ENCODE data around the gene SLC52A1.
A peak's percentile ranks its signal among the peaks of the same experiment; 100 is the strongest.
"Not testable (repeated sequence)": the region's sequence is repeated elsewhere in the genome, so short reads cannot be mapped to it uniquely, and the experiment has no call there.

Gene SLC52A1

GRCh38 chr17:5031365-5032082, 3.7 kb downstream of the SLC52A1 start:
- peak; percentile 82 for TF ChIP-seq CTCF (IDR thresholded peaks at IDR 0.05; ENCODE audit: low read depth, low read length)
- peak overlapping the region; percentile 47 for H3K4me3 ChIP-seq (ENCODE audit: low read depth, low read length)

DNA sequence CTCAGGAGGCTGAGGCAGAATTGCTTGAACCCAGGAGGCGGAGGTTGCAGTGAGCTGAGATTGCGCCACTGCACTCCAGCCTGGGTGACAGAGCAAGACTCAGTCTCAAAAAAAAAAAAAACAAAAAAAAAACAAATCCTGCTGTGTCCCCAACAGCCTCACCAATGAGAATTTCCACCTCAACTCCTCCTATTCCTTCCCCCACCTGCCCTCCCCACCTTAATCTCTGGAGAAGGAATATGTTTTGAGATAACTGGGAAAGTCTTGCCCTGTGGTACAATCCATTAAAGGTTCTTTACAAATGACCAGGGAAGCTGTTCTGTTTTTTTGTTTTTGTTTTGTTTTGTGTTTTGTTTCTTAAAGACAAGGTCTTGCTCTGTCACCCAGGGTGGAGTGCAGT, 5.1 kb downstream of the SLC52A1 start:
- H3K4me3 ChIP-seq (ENCODE audit: low read depth, low read length), result not testable (repeated sequence)

- no peak overlapping the region for H3K4me3 ChIP-seq (ENCODE audit: low read depth, low read length)
- no peak for TF ChIP-seq CTCF (IDR thresholded peaks at IDR 0.05; ENCODE audit: low read depth, low read length)
Measured at GRCh38 chr17:5027916-5028315, 7.3 kb downstream of the SLC52A1 start.

- no peak for TF ChIP-seq CTCF (IDR thresholded peaks at IDR 0.05; ENCODE audit: low read depth, low read length)
- no peak overlapping the region for H3K4me3 ChIP-seq (ENCODE audit: low read depth, low read length)
Measured at GRCh38 chr17:5027299-5027698, 7.9 kb downstream of the SLC52A1 start.

GRCh38 chr17:5024604-5025003, 10.6 kb downstream of the SLC52A1 start:
- TF ChIP-seq CTCF (IDR thresholded peaks at IDR 0.05; ENCODE audit: low read depth, low read length), result no peak
- no peak overlapping the region for H3K4me3 ChIP-seq (ENCODE audit: low read depth, low read length)

- no peak for TF ChIP-seq CTCF (IDR thresholded peaks at IDR 0.05; ENCODE audit: low read depth, low read length)
- H3K4me3 ChIP-seq (ENCODE audit: low read depth, low read length), result no peak overlapping the region
Measured at GRCh38 chr17:5023588-5024147, 11.6 kb downstream of the SLC52A1 start.

- no peak for TF ChIP-seq CTCF (IDR thresholded peaks at IDR 0.05; ENCODE audit: low read depth, low read length)
- H3K4me3 ChIP-seq (ENCODE audit: low read depth, low read length), result no peak overlapping the region
Measured at GRCh38 chr17:5022171-5022711, 13.0 kb downstream of the SLC52A1 start.
